H1 (cell line): ENCODE measurements around the gene VPS13D. TPM values are rescaled to one million over a fixed set of nuclear protein-coding genes. Genes with fewer than 3 reads are reported as not detected.

Source experiments
- CTBP2 ChIP-seq: IDR thresholded peaks from 2 replicates; pipeline ENCODE4 v1.7.0; 2011; ENCODE audit warnings: borderline replicate concordance, mild to moderate bottlenecking, moderate library complexity, mixed read lengths, low read length; ENCODE audit not compliant: insufficient read depth, insufficient read length
- CTCF ChIP-seq, 3 experiments: IDR thresholded peaks; 1 replicate in 2 of 3; 2 replicates in 1 of 3; pipeline versions ENCODE4 v1.5.1 to v1.6.1; 2011; ENCODE audit warnings: low read length in 3 of 3, mild to moderate bottlenecking in 3 of 3, inconsistent platforms in 2 of 3, low read depth in 1 of 3, moderate library complexity in 1 of 3; ENCODE audit not compliant: insufficient read depth in 1 of 3; ENCODE audit errors: control extremely low read depth in 1 of 3
- EGR1 ChIP-seq: IDR thresholded peaks from 2 replicates; pipeline ENCODE4 v1.6.1; 2011; ENCODE audit warnings: low read depth, low read length, borderline replicate concordance
- EZH2 ChIP-seq: fragments of 200-600 bp; sonication (generic); IDR thresholded peaks from 2 replicates; pipeline ENCODE4 v1.7.1; 2012; ENCODE audit warnings: low read depth, mild to moderate bottlenecking, moderate library complexity, low read length, inconsistent platforms; ENCODE audit not compliant: severe bottlenecking
- JUN ChIP-seq: IDR thresholded peaks from 2 replicates; pipeline ENCODE4 v1.6.1; 2011; ENCODE audit warnings: low read depth, mild to moderate bottlenecking, improper control_type of control experiment, low read length
- JUND ChIP-seq: IDR thresholded peaks from 2 replicates; pipeline ENCODE4 v1.6.1; 2011; ENCODE audit warnings: mild to moderate bottlenecking, improper control_type of control experiment, low read length
- SUZ12 ChIP-seq: fragments of 200-600 bp; sonication (generic); IDR thresholded peaks from 2 replicates; pipeline ENCODE4 v1.6.1; 2012; ENCODE audit warnings: mild to moderate bottlenecking, inconsistent platforms, low read length, moderate library complexity, mixed read lengths
- TBP ChIP-seq: IDR thresholded peaks from 2 replicates; pipeline ENCODE4 v1.6.1; 2011; ENCODE audit warnings: low read depth, low read length, improper control_type of control experiment
- polyA plus RNA-seq, 7 experiments: library from polyadenylated mRNA; depleted of rRNA in 3 of 7; stranded (reverse) in 5 of 7; unstranded in 2 of 7; fragments of >200 nt in 5 of 7; fragments of 200-250 nt in 2 of 7; gene quantifications; 1 replicate in 5 of 7; 2 replicates in 1 of 7; 4 replicates in 1 of 7; pipeline versions ENCODE4 v1.2.1 to v1.2.3, GENCODE V29; 2011 to 2013; ENCODE audit warnings: missing spikeins in 2 of 7, mixed read lengths in 2 of 7
- total RNA-seq: library from RNA; stranded (reverse); fragmentation: NEBNext Ultra II Directional; extraction: Animal tissue kit (Norgen Biotek cat#: 25700); gene quantifications from 2 replicates; pipeline ENCODE4 v1.2.1, GENCODE V29; 2021

VPS13D gene
- total and polyA plus RNA-seq, 2 of the 8 experiments (the other 6 are each of a cell fraction or from before 2014, with no cell fraction given), result 10.9 to 31.2 TPM

GRCh38 chr1:12499539-12500240, 269.9 kb downstream of the VPS13D start (continued):
- TF ChIP-seq CTCF (IDR thresholded peaks at IDR 0.05; ENCODE audit: control extremely low read depth in 1 of 3, insufficient read depth in 1 of 3, low read depth in 1 of 3, low read length in 3 of 3) (no peak), CTBP2 (no peak), JUN (no peak), EGR1 (no peak), TBP (no peak), JUND (no peak), SUZ12 (no peak), EZH2 (no peak)
